Ascending aorta (tissue), 2 donors: ENCODE data around the gene ABLIM2. TPM values are rescaled to one million over a fixed set of nuclear protein-coding genes. Genes with fewer than 3 reads are reported as not detected.

Experiments
- DNase-seq, 2 donors: peaks; one replicate each; pipeline ENCODE4 v3.0.0-alpha.2; 2019; ENCODE audit warnings: low spot score in 2 of 2
- H3K27ac ChIP-seq, 2 donors: fragments of 200-600 bp; sonication (generic); one replicate each; pipeline ENCODE4 v1.5.1; 2016 to 2017; ENCODE audit warnings: mild to moderate bottlenecking in 1 of 2
- H3K27me3 ChIP-seq: fragments of 200-600 bp; sonication (generic); one replicate; pipeline ENCODE4 v1.5.1; 2017
- H3K36me3 ChIP-seq, 2 donors: fragments of 200-600 bp; sonication (generic); one replicate each; pipeline ENCODE4 v1.5.1; 2016
- H3K4me1 ChIP-seq, 2 donors: fragments of 200-600 bp; sonication (generic); one replicate each; pipeline ENCODE4 v1.5.1; 2016 to 2017; ENCODE audit warnings: mild to moderate bottlenecking in 1 of 2
- H3K4me3 ChIP-seq, 2 donors: fragments of 200-600 bp; sonication (generic); one replicate each; pipeline ENCODE4 v1.5.1; 2016 to 2017; ENCODE audit warnings: mild to moderate bottlenecking in 1 of 2
- H3K9me3 ChIP-seq, 2 donors: fragments of 200-600 bp; sonication (generic); one replicate each; pipeline ENCODE4 v1.5.1; 2016
- CTCF ChIP-seq, 3 experiments: fragments of 200-600 bp in 2 of 3; fragments of 450-650 bp in 1 of 3; sonication (generic) in 2 of 3; IDR thresholded peaks; one replicate each; pipeline ENCODE4 v1.5.1; 2016 to 2019; ENCODE audit warnings: antibody characterized with exemption in 3 of 3, mild to moderate bottlenecking in 1 of 3, moderate library complexity in 1 of 3
- intact Hi-C: fragments of 100-400 bp; cut with DNase I; formaldehyde crosslinking; loops from one replicate; pipeline ENCODE4 v1.15.1; 2023
- total RNA-seq: library from RNA; depleted of rRNA; stranded (reverse); fragments of >200 nt; gene quantifications from one replicate; pipeline ENCODE4 v1.1.0, GENCODE V29; 2016

ABLIM2 gene
- total RNA-seq, 1 donor from 2014 or later: 30.8 TPM

- no peak for DNase-seq
- no peaks in the 10 kb centered on the region for H3K36me3 ChIP-seq
- no peaks in the 10 kb centered on the region for H3K9me3 ChIP-seq
- TF ChIP-seq CTCF (IDR thresholded peaks at IDR 0.05): no peak
- H3K4me1 ChIP-seq: no peaks in the 10 kb centered on the region
- H3K27ac ChIP-seq: no peak overlapping the region
- H3K27me3 ChIP-seq: no peaks in the 10 kb centered on the region
- H3K4me3 ChIP-seq: no peak overlapping the region
- intact Hi-C loops: no loop called here
These were observed 38.1 kb downstream of the ABLIM2 start for GRCh38 chr4:8120501-8120900.

GRCh38 chr4:8119877-8120276 lies 38.7 kb downstream of the ABLIM2 start:
- no peaks in the 10 kb centered on the region for H3K36me3 ChIP-seq
- no peak overlapping the region for H3K27ac ChIP-seq
- no peaks in the 10 kb centered on the region for H3K27me3 ChIP-seq
- H3K4me1 ChIP-seq: no peaks in the 10 kb centered on the region
- no peaks in the 10 kb centered on the region for H3K9me3 ChIP-seq
- DNase-seq: no peak
- no peak overlapping the region for H3K4me3 ChIP-seq
- intact Hi-C loops: no loop called here
- TF ChIP-seq CTCF (IDR thresholded peaks at IDR 0.05): no peak

- Histone ChIP-seq H3K4me1 (no peaks in the 10 kb centered on the region), H3K4me3 (no peak overlapping the region), H3K27ac (no peak overlapping the region), H3K9me3 (no peaks in the 10 kb centered on the region), H3K36me3 (no peaks in the 10 kb centered on the region), H3K27me3 (no peaks in the 10 kb centered on the region)
- intact Hi-C loops: no loop called here
- no peak for TF ChIP-seq CTCF (IDR thresholded peaks at IDR 0.05)
- no peak for DNase-seq
These were observed 40.1 kb downstream of the ABLIM2 start for GRCh38 chr4:8118531-8118930.

GRCh38 chr4:8118035-8118434 lies 40.6 kb downstream of the ABLIM2 start:
- no peak for DNase-seq
- peaks cover 0 to 2% of the 10 kb centered on the region in 2 donors for H3K9me3 ChIP-seq
- H3K36me3 ChIP-seq: no peaks in the 10 kb centered on the region
- no peaks in the 10 kb centered on the region for H3K4me1 ChIP-seq
- no peak for TF ChIP-seq CTCF (IDR thresholded peaks at IDR 0.05)
- intact Hi-C loops: no loop called here
- no peak overlapping the region for H3K27ac ChIP-seq
- no peak overlapping the region for H3K4me3 ChIP-seq
- H3K27me3 ChIP-seq: no peaks in the 10 kb centered on the region

- H3K4me3 ChIP-seq: no peak overlapping the region
- no peak for DNase-seq
- H3K27me3 ChIP-seq: no peaks in the 10 kb centered on the region
- peaks cover 0 to 2% of the 10 kb centered on the region in 2 donors for H3K9me3 ChIP-seq
- intact Hi-C loops: no loop called here
- TF ChIP-seq CTCF (IDR thresholded peaks at IDR 0.05): no peak
- H3K36me3 ChIP-seq: no peaks in the 10 kb centered on the region
- no peak overlapping the region for H3K27ac ChIP-seq
- H3K4me1 ChIP-seq: no peaks in the 10 kb centered on the region
These were observed 41.3 kb downstream of the ABLIM2 start for GRCh38 chr4:8117278-8117682.

GRCh38 chr4:8115916-8116315 lies 42.7 kb downstream of the ABLIM2 start:
- H3K4me3 ChIP-seq: no peak overlapping the region
- no peaks in the 10 kb centered on the region for H3K36me3 ChIP-seq
- intact Hi-C loops: no loop called here
- H3K4me1 ChIP-seq: no peaks in the 10 kb centered on the region
- peaks cover 0 to 2% of the 10 kb centered on the region in 2 donors for H3K9me3 ChIP-seq
- TF ChIP-seq CTCF (IDR thresholded peaks at IDR 0.05): no peak
- H3K27ac ChIP-seq: no peak overlapping the region
- DNase-seq: no peak
- no peaks in the 10 kb centered on the region for H3K27me3 ChIP-seq
